CD4-positive, alpha-beta T cell treated with Interleukin-17A for 1 hour (primary cell): ENCODE data around the gene SPEM1.

ENCODE experiments used
- DNase-seq: peaks from one replicate; pipeline ENCODE4 v3.0.0-alpha.2; 2020

SPEM1 gene

DNA sequence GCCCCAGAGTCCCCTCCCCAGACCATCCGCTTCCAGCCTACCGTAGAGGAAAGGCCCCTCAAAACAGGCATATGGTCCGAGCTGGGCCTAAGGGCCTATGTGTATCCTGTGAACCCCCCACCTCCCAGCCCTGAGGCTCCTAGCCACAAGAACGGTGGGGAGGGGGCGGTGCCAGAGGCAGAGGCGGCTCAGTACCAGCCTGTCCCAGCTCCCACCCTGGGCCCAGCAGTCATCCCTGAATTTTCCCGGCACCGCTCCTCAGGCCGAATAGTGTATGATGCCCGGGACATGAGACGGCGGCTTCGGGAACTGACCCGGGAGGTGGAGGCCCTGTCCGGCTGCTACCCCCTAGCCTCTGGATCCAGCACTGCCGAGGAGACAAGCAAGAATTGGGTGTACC is 1.1 kb downstream of the SPEM1 start:
- no peak for DNase-seq

DNA sequence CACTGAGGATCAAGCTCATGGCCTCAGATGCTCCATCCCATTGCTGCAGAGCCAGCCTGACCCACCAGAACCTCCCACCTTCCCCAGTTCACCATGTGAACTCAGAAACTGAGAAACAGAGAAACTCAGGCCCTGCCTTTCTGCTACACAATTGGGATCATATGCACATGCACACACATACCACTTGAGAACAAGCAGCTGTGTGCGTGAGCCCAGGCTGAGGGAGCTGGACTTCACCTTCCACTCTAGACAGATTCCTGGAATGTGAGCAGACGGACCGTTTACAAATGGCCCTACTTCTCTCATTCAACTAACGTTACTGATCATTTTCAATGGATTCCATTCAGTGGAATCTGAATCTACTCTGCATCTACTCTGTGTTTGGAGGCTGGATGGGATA is 3.6 kb downstream of the SPEM1 start:
- no peak for DNase-seq

DNA sequence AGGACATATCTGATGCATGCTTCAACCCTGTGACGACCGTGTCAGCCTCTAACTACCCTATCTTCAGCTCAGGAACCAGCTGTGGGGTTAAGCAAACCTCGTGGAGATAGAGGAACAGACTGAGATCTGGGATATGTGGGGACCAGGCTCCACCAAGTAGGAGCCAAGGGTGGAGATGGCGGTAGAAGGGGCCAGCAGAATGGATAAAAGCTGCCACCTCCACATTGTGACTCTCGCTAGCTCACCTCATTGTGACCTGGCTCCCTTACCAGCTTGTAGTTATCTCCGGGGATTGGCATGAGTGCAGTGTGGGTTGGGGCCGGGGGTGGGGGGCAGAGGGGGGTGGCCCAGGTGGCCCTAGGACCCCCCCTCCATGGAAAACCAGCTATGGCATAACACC is 5.2 kb downstream of the SPEM1 start, which contains the start of gene SPEM2:
Gene SPEM2, plus strand, starts transcription at position 301 of the 400 bp plus-strand sequence. Its CDS starts 73 bp downstream, at position 374.
- DNase-seq: no peak

DNA sequence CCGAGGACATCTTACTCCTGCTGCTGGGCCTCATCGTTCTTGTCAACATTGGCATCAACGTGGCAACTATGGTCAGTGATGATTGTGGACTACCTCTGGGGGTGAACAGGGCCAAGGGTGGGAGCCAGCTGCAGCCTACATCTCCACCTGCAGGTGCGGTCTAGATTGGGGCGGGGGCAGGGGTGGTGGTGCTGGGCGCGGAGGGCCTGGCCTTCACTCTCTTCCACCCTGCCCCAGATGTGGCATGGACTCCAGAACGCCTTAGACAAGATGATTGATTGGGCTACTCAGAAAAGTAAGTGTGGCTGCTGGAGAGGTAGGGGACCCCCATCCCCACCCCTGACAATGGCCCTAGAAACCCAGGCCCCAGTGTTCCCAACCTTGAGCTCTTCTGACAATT is 5.6 kb downstream of the SPEM1 start:
- no peak for DNase-seq

DNA sequence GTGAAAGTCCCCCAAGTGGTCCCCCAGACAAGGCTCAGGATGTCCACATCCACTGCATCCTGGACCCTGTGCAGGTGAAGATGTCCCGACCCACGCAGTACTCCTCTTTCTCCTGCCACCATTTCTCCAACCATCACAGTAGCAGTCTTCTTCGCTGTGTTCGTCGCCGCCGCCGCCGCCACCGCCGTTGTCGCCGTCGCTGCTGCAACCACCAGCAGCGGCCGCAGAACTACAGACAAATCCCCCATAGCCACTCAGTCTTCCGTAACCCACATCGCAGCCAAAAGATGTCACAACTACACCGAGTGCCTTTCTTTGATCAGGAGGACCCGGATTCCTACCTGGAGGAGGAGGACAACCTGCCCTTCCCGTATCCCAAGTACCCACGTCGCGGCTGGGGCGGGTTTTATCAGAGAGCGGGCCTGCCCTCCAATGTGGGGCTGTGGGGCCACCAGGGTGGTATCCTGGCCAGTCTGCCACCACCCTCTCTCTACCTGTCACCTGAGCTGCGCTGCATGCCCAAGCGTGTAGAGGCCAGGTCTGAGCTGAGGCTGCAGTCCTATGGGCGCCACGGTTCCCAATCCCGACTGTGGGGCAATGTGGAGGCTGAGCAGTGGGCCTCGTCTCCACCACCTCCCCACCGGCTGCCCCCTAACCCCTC is 6.2 kb downstream of the SPEM1 start:
- no peak for DNase-seq

DNA sequence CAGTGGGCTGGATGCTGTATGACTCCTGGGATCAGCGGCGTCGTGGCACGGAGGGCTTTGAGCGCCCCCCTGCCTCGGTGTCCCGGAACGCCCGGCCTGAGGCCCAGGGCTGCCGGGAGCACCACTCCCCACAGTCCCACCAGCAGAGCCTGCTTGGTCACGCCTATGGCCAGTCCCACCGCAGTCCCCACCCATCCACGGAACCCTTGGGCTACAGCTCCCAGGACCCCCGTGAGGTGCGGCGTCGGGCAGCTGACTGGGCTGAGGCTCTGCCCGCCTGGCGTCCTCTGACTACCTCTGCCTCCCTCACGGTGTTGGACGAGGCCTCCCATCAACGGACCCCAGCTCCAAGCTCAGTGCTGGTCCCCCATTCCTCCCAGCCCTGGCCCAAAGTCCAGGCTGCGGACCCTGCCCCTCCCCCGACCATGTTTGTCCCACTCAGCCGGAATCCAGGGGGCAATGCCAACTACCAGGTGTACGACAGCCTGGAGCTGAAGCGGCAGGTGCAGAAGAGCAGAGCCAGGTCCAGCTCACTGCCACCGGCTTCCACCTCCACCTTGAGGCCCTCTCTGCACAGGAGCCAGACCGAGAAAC is 6.9 kb downstream of the SPEM1 start:
- DNase-seq: no peak

DNA sequence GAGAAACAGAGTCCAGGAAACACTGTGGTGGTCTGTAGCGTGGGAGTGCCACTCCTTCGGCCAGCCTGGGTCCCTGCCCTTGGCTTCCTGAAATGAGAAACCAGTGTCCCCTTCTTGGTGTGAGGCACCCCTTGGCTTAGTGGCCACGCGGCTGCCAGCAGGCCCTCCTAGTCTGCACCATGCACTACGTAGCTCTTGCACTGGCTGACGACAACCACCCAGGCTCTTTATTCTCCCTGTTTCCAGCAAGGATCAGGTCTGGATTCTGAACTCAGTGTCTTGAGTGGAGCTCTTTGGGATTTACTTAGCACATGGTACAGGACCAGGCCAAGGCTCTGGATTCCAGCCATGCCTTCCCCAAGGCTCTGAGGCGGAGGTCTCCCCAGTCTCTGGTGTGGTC is 7.4 kb downstream of the SPEM1 start:
- no peak for DNase-seq

DNA sequence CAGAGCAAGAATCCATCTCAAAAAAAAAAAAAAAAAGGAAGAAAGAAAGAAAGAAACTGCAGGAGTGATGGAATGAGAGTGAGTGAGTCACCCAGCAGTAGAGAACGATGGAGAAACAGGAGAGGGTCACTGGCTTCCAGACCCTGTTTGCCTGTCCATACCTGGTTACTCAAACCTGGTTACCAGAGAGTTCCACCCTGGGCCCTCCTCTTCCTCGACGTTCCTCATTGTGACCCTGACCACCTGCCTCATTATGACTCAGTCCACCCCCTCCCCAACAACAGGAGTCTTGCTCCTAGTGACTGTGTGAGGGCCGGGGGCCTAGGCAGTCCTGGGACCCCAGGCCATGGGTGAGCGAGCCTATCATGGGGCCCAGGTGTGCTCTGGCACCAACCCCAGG is 8.4 kb downstream of the SPEM1 start, which contains the start of gene SPEM3:
Gene SPEM3, plus strand, starts transcription at position 301 of the 400 bp plus-strand sequence. Its CDS starts 46 bp downstream, at position 347.
- no peak for DNase-seq

DNA sequence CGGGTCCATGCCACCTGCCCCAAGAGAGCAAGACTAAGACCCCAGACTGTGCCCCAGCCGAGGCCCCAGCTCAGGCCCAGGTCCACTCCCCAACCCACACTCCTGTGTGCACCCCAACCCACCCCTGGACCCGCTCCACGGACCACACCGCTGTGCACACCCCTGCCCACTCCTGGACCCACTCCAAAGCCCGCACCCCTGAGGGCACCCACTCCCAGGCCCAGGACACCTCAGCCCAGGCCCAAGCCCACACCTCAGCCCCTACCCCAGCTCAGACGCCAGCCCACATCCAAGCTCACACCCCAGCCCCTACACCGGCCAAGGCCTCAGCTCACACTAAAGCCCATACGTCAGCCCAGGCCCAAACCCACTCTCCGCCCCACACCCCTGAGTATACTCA is 9.6 kb downstream of the SPEM1 start:
- DNase-seq: no peak

DNA sequence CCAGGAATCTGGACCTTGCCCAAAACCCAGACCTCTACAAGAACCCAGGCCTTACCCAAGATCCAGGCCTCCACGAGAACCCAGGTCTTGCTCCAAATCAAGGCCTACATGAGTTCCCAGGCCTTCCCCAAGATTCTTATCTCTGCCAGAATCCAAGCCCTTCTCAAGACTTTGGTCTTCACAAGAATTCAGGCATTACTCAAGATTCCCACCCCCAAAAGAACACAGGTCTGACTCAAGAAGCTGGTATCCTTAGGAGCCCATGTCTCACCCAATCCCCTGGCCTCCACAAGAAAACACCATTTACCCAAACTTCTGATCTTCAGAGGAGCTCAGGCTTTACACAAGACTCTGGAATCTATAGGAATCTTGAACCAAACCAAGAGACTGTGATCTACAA is 11.1 kb downstream of the SPEM1 start:
- no peak for DNase-seq

DNA sequence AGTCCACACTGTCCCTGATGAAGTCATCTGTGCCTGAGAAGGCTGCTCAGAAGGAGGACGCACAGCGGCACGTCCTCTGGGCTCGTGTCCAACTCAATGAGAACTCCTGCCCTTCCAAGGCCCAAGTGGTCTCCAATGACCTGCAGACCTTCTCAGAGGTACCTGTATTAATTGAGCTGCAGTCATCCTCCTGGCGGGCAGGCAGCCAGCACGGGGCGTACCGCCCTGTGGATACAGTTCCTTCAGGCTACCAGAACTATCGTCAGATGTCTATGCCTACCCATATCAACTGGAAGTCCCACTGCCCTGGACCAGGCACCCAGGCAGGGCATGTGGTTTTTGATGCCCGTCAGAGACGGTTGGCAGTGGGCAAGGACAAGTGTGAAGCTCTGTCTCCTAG is 12.2 kb downstream of the SPEM1 start:
- no peak for DNase-seq

DNA sequence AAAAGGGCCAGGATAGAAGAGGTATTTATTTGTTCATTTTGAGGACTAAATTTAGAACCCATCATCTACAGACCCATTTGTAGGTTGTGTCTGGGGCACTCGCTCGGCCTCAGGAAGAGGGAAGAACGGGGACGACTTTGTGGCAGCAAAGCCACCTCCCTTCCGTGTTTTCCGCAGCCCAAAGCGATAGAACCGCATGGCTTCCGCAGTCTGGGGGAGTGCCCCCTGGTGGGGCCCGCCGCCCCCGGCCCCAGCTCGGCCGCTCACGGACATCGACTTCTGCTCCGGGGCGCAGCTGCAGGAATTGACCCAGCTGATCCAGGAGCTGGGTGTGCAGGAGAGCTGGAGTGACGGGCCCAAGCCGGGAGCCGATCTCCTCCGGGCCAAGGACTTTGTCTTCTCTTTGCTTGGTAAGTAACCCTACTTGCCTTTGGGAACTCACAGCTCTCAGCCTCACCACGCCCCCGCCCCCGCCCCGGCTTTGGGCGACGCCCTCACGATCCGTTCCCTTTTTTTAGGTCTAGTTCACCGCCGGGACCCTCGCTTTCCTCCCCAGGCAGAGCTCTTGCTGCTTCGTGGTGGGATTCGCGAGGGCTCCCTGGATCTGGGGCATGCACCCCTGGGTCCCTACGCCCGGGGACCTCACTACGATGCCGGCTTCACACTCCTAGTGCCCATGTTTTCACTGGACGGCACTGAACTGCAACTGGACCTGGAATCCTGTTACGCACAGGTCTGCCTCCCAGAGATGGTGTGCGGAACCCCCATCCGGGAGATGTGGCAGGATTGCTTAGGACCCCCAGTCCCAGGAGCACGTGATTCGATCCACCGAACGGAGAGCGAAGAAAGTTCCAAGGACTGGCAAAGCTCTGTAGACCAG is 15.8 kb downstream of the SPEM1 start:
- peak; percentile 61 for DNase-seq

DNA sequence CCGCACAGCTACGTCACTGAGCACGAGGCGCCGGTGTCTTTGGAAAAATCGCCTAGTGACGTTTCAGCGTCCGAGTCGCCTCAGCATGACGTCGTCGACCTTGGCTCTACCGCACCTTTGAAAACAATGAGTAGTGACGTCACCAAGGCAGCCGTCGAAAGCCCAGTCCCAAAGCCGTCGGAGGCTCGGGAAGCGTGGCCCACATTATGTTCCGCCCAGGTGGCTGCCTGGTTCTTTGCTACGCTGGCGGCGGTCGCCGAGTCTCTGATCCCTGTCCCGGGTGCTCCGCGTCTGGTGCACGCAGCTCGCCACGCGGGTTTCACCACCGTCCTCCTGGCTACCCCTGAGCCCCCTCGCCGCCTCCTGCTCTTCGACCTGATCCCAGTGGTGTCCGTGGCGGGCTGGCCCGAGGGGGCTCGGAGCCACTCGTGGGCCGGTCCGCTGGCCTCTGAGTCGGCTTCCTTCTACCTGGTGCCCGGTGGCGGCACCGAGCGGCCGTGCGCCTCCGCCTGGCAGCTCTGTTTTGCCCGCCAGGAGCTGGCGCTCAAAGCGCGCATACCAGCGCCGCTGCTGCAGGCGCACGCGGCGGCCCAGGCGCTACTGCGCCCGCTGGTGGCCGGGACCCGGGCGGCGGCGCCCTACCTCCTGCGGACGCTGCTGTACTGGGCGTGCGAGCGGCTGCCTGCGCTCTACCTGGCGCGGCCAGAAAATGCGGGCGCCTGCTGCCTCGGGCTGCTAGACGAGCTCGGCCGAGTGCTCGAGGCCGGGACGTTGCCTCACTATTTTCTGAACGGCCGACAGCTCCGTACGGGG is 16.6 kb downstream of the SPEM1 start:
- peak; percentile 83 for DNase-seq

DNA sequence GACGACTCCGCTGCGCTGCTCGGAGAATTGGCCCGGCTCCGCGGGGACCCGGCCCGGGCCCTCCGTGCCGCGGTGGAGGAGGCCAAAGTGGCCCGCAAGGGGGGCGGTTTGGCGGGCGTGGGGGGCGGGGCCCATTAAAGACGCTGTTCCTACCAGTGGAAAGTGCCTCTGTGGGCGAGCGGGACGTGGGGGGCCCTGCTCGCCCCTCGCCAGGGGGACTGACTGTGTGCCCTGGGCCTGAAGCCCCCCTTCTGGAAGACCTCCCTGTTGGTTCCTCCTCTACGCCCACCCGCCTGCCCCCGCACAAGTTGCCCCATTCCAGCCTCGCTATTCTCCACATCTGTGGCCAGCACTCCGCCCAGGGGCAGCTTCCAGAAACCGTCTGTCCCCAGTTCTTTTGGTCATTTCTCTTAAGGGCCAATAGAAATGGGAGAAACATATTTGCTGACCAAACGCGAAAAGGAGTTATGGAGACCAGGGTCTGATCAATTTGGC is 17.3 kb downstream of the SPEM1 start:
- DNase-seq: no peak

DNA sequence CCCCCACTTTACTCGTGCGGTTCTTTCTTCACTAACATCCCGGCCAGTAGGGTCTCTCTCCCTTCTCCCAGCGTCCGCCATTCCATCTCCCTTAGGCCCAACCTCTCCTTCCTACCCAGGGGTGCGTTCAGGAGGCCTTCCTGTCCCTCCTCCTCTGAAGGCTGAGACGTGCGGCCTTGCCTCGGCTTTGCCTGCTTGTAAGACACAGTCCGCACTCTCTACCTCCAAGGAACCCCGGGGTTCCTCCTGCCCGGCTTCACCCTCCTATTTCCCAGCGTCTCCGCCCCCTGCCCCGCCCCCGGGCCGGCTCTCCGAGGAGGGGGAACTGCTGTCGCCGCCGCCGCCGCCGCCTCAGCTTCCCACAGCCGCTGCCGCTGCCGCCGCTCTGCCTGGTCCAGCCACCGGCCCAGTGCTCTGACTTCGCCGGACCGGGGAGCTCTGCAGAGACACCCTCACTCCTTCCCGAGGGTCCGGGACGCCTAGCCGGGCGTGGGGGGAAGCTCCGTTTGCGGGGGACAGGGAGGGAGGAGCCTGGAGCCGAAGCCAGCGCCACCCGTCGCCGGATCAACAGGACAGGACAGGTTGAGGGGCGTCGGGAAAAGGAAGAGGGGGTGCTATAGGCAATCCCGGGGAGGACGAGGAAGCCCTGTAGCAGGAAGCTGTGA is 18.0 kb downstream of the SPEM1 start:
- peak; percentile 54 for DNase-seq

DNA sequence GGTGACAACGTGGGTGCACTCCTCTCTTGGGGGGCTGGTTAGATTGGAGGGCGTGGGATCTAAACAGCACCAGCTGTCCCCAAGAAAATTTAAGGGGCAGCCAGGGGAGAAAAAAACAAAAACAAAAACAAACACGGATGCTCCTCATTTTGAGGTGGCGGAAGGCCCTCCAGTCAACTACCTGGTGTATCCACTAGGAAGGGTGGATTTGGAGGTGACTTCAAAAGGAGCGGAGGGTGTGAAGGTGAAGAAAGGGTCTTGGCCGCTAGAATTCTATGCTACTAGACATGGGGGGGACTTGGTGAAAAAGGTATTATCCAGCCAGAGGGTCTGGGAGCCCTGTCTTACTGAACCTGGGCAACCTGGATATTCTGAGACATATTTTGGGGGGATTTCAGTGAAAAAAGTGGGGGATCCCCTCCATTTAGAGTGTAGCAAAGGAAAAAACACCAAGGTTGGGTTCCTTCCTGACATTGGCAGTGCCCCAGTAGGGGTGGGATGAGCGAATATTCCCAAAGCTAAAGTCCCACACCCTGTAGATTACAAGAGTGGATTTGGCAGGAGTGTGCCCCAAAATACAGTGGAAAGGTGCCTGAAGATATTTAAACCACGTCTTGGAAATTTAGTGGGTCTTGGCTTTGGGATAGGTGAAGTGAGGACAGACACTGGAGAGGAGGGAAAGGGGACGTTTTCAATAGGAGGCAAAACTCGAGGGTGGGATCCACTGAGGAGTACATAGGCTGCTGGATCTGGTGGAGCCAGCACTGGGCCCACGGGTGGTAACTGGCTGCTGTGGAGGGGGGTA is 18.7 kb downstream of the SPEM1 start:
- DNase-seq: no peak

DNA sequence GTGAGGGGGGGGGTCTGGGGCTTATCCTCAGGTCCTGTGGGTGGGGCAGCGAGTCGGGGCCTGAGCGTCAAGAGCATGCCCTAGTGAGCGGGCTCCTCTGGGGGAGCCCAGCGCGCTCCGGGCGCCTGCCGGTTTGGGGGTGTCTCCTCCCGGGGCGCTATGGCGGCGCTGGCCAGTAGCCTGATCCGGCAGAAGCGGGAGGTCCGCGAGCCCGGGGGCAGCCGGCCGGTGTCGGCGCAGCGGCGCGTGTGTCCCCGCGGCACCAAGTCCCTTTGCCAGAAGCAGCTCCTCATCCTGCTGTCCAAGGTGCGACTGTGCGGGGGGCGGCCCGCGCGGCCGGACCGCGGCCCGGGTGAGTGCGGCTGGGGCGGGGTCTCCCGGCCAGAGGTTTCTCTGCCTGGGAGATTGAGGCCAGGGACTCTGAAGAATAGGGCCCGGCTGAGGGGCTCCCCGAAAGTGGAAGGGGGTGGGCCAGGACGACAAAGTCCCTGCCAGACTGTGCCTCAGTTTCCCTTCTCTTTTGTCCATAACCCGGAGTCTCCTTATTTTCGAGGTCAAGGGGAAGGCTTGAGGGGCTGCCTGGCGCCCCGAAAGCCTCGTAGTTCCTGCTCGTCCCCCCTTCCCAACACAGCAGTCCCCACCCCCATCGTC is 19.5 kb downstream of the SPEM1 start, which contains the start of gene FGF11:
Gene FGF11, plus strand, starts transcription at position 51 of the 651 bp plus-strand sequence. Its CDS starts 109 bp downstream, at position 160.
- DNase-seq: no peak

DNA sequence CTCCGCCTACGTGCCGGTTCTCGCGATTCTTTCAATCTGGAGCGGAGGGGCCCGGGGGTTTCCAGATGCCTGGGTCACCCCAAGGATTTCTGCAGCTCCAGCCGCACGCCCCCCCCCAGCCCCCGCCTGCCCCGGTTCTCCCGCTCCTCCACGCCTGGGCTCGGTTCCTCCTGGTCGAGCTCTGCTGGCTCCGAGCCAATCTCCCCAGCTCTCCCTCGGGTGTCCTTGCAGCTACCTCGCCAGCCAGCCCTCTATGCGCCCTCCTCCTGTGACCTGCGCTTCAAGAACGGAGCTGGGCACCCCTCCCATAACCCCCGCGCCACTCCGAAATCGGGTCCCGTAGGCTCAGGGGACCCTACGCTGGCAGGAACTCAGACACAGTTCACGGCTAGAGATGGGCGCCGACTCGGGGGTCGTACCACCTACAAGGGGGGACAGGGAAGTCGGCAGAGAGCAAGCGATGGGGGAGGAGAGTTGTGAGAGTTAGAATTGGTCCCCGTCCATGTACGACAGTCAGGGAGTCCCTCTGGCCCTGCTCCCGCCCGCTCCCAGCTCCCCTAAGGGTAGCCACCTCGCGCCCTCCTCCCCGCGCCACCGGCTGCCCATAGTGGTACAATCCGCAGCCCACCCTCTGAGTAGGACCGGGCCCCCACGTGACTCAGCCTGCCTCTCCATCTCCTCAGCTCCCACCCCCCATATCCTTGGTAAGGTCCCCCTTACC is 20.1 kb downstream of the SPEM1 start:
- DNase-seq: peak; percentile 41

DNA sequence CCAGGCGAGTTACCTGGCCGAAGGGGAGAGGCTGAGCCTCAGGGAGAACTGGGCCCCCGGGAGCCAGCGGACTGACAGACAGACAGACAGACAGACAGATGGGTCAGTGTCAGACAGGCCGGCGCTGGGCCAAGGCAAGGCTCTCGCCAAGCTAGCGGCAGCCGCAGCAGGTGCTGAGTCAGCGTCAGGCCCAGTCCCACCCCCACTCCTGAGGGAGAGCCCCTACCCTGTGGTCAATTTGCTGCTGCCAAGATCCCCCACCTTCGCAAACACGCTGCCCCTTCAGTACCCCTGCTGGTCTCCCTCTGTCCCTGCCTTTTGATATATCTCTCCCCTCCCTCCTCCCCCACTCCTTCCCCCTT is 20.7 kb downstream of the SPEM1 start:
- DNase-seq: no peak

DNA sequence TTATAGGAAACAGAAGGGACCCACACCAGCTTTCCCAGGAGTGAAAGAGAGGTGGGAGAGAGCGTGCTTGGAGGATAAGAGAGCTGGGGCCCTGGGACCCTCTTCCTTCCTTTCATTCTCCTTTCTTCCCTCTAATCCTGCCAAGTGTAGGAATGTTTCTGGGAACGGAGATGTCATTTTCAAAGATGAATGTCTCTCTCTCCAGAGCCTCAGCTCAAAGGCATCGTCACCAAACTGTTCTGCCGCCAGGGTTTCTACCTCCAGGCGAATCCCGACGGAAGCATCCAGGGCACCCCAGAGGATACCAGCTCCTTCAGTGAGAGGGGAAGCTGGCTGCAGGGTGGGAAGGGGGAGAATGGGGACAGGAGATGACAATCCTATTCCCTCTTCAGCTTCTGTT is 21.1 kb downstream of the SPEM1 start:
- DNase-seq: no peak
